ENCODE measurements around the gene CDH11. TPM values are rescaled to one million over a fixed set of nuclear protein-coding genes. Genes with fewer than 3 reads are reported as not detected.

The CDH11 gene
- total and polyA plus RNA-seq, 2 donors (not counting 1 experiment from before 2014, with no cell fraction given) = not detected

DNA sequence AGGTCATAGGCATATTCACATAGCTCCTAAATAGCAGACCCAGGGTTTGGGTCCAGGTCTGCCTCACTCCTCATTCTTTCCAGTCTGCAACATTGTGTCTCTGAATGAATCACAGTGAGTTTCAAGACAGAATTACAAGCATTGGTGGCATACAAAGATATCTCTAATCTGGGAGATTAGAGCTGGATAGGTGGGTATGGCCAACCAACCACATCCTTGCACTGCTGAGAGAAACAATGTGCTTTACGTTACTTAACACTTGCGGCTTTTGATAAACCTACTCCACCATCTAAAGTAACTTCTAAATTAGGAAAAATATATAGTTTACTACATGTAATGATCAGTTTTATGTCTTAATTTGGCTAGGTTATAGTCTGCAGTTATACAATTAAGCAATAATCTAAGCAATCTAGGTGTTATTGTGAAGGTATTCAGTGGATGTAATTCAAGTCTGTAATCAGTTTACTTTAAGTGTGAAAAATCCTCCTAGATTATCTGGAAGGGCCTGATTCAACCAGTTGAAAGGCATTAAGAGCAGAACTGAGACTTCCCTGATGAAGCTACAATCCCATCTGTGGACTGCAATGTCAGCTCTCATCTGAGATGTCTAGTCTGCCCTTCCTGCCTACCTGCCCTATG lies 26.7 kb downstream of the CDH11 start:
- Histone ChIP-seq H3K36me3 (replicated peaks in 1 of 2; ENCODE audit: control extremely low read depth in 1 of 2, control insufficient read depth in 1 of 2, extremely low read depth in 1 of 2, insufficient read depth in 2 of 2, low read length in 1 of 2) (no peaks in the 10 kb centered on the region), H3K27ac (ENCODE audit: low read length in 2 of 2) (no peak overlapping the region), H3K9me3 (ENCODE audit: control extremely low read depth in 1 of 3, control insufficient read depth in 2 of 3, insufficient read depth in 1 of 3, low read length in 2 of 3) (no peaks in the 10 kb centered on the region), H3K4me2 (replicated peaks; ENCODE audit: low read depth, low read length, poor library complexity, severe bottlenecking) (no peak overlapping the region), H3K4me3 (ENCODE audit: control extremely low read depth in 1 of 5, extremely low read depth in 1 of 5, insufficient read depth in 1 of 5, low read depth in 2 of 5, low read length in 4 of 5) (no peak overlapping the region), H3K79me2 (ENCODE audit: control insufficient read depth, insufficient read depth, low read length) (no peaks in the 10 kb centered on the region), H4K20me1 (ENCODE audit: control insufficient read depth, insufficient read depth, low read length, poor library complexity, severe bottlenecking) (no peaks in the 10 kb centered on the region), H3K9ac (ENCODE audit: low read length) (no peak overlapping the region), H3K4me1 (ENCODE audit: control insufficient read depth in 2 of 2, insufficient read depth in 2 of 2, low read length in 2 of 2) (no peaks in the 10 kb centered on the region), H3K27me3 (replicated peaks in 1 of 4; ENCODE audit: control extremely low read depth in 1 of 4, control insufficient read depth in 3 of 4, insufficient read depth in 4 of 4, low read length in 3 of 4) (no peaks in the 10 kb centered on the region), H2AFZ (ENCODE audit: insufficient read depth, low read depth, low read length, poor library complexity, severe bottlenecking) (no peak overlapping the region)
- Mint-ChIP-seq H3K27me3 (no peaks in the 10 kb centered on the region), H3K4me3 (no peak overlapping the region), H3K9me3 (ENCODE audit: insufficient read depth) (peaks cover 2% of the 10 kb centered on the region), H3K4me1 (no peaks in the 10 kb centered on the region), H3K27ac (no peak overlapping the region)
- ChIA-PET CTCF (no interaction called here), POLR2A (no interaction called here)
- intact Hi-C loops (cut with micrococcal nuclease) = no loop called here
- WGBS (ENCODE audit: insufficient coverage) = no CpG with 5 or more reads among the region's 2 CpGs
- TF ChIP-seq, protein P1, sequence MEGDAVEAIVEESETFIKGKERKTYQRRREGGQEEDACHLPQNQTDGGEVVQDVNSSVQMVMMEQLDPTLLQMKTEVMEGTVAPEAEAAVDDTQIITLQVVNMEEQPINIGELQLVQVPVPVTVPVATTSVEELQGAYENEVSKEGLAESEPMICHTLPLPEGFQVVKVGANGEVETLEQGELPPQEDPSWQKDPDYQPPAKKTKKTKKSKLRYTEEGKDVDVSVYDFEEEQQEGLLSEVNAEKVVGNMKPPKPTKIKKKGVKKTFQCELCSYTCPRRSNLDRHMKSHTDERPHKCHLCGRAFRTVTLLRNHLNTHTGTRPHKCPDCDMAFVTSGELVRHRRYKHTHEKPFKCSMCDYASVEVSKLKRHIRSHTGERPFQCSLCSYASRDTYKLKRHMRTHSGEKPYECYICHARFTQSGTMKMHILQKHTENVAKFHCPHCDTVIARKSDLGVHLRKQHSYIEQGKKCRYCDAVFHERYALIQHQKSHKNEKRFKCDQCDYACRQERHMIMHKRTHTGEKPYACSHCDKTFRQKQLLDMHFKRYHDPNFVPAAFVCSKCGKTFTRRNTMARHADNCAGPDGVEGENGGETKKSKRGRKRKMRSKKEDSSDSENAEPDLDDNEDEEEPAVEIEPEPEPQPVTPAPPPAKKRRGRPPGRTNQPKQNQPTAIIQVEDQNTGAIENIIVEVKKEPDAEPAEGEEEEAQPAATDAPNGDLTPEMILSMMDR (IDR thresholded peaks at IDR 0.05) = no peak
- TF ChIP-seq EZH2 (IDR thresholded peaks at IDR 0.05; ENCODE audit: borderline replicate concordance, insufficient read depth, low read depth, low read length, poor library complexity, severe bottlenecking) = no peak
- no peak for DNase-seq
- ATAC-seq (ENCODE audit: low read depth) = no peak

DNA sequence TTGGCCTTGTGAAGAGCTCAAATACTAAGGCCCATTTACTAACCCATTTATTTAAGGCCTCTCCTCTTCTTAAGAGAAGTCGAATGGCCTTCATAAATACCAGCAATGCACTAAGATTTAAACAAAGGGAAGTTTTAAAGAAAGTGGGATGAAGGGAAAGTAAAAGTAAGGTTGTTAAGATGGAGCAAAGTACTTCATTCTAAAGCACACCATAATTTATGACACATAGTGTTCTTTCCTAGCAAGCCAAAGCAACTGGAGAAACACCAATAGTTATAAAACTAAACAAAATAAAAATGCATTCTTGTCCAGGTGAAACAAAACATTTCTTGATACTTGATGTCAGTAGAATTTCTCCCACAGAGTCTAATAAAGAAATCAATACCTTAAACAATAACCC lies 27.9 kb downstream of the CDH11 start:
- no peak for ATAC-seq (ENCODE audit: low read depth)
- POLR2A ChIA-PET = no interaction called here
- Mint-ChIP-seq H3K27me3 (no peaks in the 10 kb centered on the region), H3K4me1 (no peaks in the 10 kb centered on the region), H3K27ac (no peak overlapping the region), H3K4me3 (no peak overlapping the region), H3K9me3 (ENCODE audit: insufficient read depth) (peaks cover 2% of the 10 kb centered on the region)
- CTCF ChIA-PET = no interaction called here
- no peaks in the 10 kb centered on the region for H3K9me3 ChIP-seq (ENCODE audit: control extremely low read depth in 1 of 3, control insufficient read depth in 2 of 3, insufficient read depth in 1 of 3, low read length in 2 of 3)
- intact Hi-C loops (cut with micrococcal nuclease) = no loop called here
- no peak overlapping the region for H3K9ac ChIP-seq (ENCODE audit: low read length)
- TF ChIP-seq, protein P1 (IDR thresholded peaks at IDR 0.05) = no peak
- no peak for TF ChIP-seq EZH2 (IDR thresholded peaks at IDR 0.05; ENCODE audit: borderline replicate concordance, insufficient read depth, low read depth, low read length, poor library complexity, severe bottlenecking)
- H3K27ac ChIP-seq (ENCODE audit: low read length in 2 of 2) = no peak overlapping the region
- H3K36me3 ChIP-seq (replicated peaks in 1 of 2; ENCODE audit: control extremely low read depth in 1 of 2, control insufficient read depth in 1 of 2, extremely low read depth in 1 of 2, insufficient read depth in 2 of 2, low read length in 1 of 2) = no peaks in the 10 kb centered on the region
- no peaks in the 10 kb centered on the region for H3K27me3 ChIP-seq (replicated peaks in 1 of 4; ENCODE audit: control extremely low read depth in 1 of 4, control insufficient read depth in 3 of 4, insufficient read depth in 4 of 4, low read length in 3 of 4)
- no peak overlapping the region for H3K4me3 ChIP-seq (ENCODE audit: control extremely low read depth in 1 of 5, extremely low read depth in 1 of 5, insufficient read depth in 1 of 5, low read depth in 2 of 5, low read length in 4 of 5)
- no CpG with 5 or more reads among the region's 1 CpG for WGBS (ENCODE audit: insufficient coverage)
- H4K20me1 ChIP-seq (ENCODE audit: control insufficient read depth, insufficient read depth, low read length, poor library complexity, severe bottlenecking) = no peaks in the 10 kb centered on the region
- H3K4me1 ChIP-seq (ENCODE audit: control insufficient read depth in 2 of 2, insufficient read depth in 2 of 2, low read length in 2 of 2) = no peaks in the 10 kb centered on the region
- H3K79me2 ChIP-seq (ENCODE audit: control insufficient read depth, insufficient read depth, low read length) = no peaks in the 10 kb centered on the region
- no peak overlapping the region for H2AFZ ChIP-seq (ENCODE audit: insufficient read depth, low read depth, low read length, poor library complexity, severe bottlenecking)
- DNase-seq = no peak
- H3K4me2 ChIP-seq (replicated peaks; ENCODE audit: low read depth, low read length, poor library complexity, severe bottlenecking) = no peak overlapping the region

All from B cell (primary cell).